ENCODE data around the gene GPR156.

Gene GPR156

GRCh38 chr3:120289636-120290035 lies 4.6 kb upstream of the GPR156 start:
- Histone ChIP-seq H3K79me2 (ENCODE audit: insufficient read depth, low read length) (no peaks in the 10 kb centered on the region), H3K27ac (ENCODE audit: low read depth, low read length) (no peak overlapping the region), H2AFZ (ENCODE audit: low read depth, low read length, severe bottlenecking) (no peak overlapping the region), H3K4me3 (ENCODE audit: insufficient read depth, low read length, poor library complexity, severe bottlenecking) (no peak overlapping the region), H4K20me1 (ENCODE audit: low read depth, low read length) (no peaks in the 10 kb centered on the region), H3K9me2 (replicated peaks; ENCODE audit: insufficient read depth, low read length) (no peaks in the 10 kb centered on the region), H3K9ac (ENCODE audit: low read length) (no peak overlapping the region), H3K4me2 (ENCODE audit: low read depth, low read length, poor library complexity, severe bottlenecking) (no peak overlapping the region), H3K9me3 (ENCODE audit: insufficient read depth, low read length) (no peaks in the 10 kb centered on the region), H3F3A (ENCODE audit: insufficient read depth) (no peaks in the 10 kb centered on the region), H3K36me3 (ENCODE audit: low read length) (no peaks in the 10 kb centered on the region), H3K27me3 (ENCODE audit: low read length) (no peaks in the 10 kb centered on the region)
- no peak for TF ChIP-seq EZH2phosphoT487 (conservative IDR thresholded peaks at IDR 0.05; ENCODE audit: low read length)
- TF ChIP-seq, protein P1, sequence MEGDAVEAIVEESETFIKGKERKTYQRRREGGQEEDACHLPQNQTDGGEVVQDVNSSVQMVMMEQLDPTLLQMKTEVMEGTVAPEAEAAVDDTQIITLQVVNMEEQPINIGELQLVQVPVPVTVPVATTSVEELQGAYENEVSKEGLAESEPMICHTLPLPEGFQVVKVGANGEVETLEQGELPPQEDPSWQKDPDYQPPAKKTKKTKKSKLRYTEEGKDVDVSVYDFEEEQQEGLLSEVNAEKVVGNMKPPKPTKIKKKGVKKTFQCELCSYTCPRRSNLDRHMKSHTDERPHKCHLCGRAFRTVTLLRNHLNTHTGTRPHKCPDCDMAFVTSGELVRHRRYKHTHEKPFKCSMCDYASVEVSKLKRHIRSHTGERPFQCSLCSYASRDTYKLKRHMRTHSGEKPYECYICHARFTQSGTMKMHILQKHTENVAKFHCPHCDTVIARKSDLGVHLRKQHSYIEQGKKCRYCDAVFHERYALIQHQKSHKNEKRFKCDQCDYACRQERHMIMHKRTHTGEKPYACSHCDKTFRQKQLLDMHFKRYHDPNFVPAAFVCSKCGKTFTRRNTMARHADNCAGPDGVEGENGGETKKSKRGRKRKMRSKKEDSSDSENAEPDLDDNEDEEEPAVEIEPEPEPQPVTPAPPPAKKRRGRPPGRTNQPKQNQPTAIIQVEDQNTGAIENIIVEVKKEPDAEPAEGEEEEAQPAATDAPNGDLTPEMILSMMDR (IDR thresholded peaks at IDR 0.05; ENCODE audit: insufficient read depth, low read length, poor library complexity, severe bottlenecking): no peak

- no peaks in the 10 kb centered on the region for H3K27me3 ChIP-seq (ENCODE audit: low read length)
- no peaks in the 10 kb centered on the region for H3K9me3 ChIP-seq (ENCODE audit: insufficient read depth, low read length)
- no peak overlapping the region for H3K9ac ChIP-seq (ENCODE audit: low read length)
- H3K36me3 ChIP-seq (ENCODE audit: low read length): no peaks in the 10 kb centered on the region
- H2AFZ ChIP-seq (ENCODE audit: low read depth, low read length, severe bottlenecking): no peak overlapping the region
- H3K4me3 ChIP-seq (ENCODE audit: insufficient read depth, low read length, poor library complexity, severe bottlenecking): no peak overlapping the region
- no peaks in the 10 kb centered on the region for H3K9me2 ChIP-seq (replicated peaks; ENCODE audit: insufficient read depth, low read length)
- no peaks in the 10 kb centered on the region for H3F3A ChIP-seq (ENCODE audit: insufficient read depth)
- no peaks in the 10 kb centered on the region for H3K79me2 ChIP-seq (ENCODE audit: insufficient read depth, low read length)
- H3K27ac ChIP-seq (ENCODE audit: low read depth, low read length): no peak overlapping the region
- H4K20me1 ChIP-seq (ENCODE audit: low read depth, low read length): no peaks in the 10 kb centered on the region
- TF ChIP-seq, protein P1 (IDR thresholded peaks at IDR 0.05; ENCODE audit: insufficient read depth, low read length, poor library complexity, severe bottlenecking): no peak
- TF ChIP-seq EZH2phosphoT487 (conservative IDR thresholded peaks at IDR 0.05; ENCODE audit: low read length): no peak
- no peak overlapping the region for H3K4me2 ChIP-seq (ENCODE audit: low read depth, low read length, poor library complexity, severe bottlenecking)
Measured at GRCh38 chr3:120286465-120286864, 1.4 kb upstream of the GPR156 start.

GRCh38 chr3:120285508-120285841 lies 453 bp upstream of the GPR156 start:
- H3K9ac ChIP-seq (ENCODE audit: low read length): no peak overlapping the region
- H3K9me2 ChIP-seq (replicated peaks; ENCODE audit: insufficient read depth, low read length): no peaks in the 10 kb centered on the region
- H3K4me3 ChIP-seq (ENCODE audit: insufficient read depth, low read length, poor library complexity, severe bottlenecking): no peak overlapping the region
- H3K79me2 ChIP-seq (ENCODE audit: insufficient read depth, low read length): no peaks in the 10 kb centered on the region
- TF ChIP-seq, protein P1 (IDR thresholded peaks at IDR 0.05; ENCODE audit: insufficient read depth, low read length, poor library complexity, severe bottlenecking): no peak
- TF ChIP-seq EZH2phosphoT487 (conservative IDR thresholded peaks at IDR 0.05; ENCODE audit: low read length): no peak
- H3K4me2 ChIP-seq (ENCODE audit: low read depth, low read length, poor library complexity, severe bottlenecking): no peak overlapping the region
- H2AFZ ChIP-seq (ENCODE audit: low read depth, low read length, severe bottlenecking): no peak overlapping the region
- H4K20me1 ChIP-seq (ENCODE audit: low read depth, low read length): no peaks in the 10 kb centered on the region
- no peaks in the 10 kb centered on the region for H3K36me3 ChIP-seq (ENCODE audit: low read length)
- H3F3A ChIP-seq (ENCODE audit: insufficient read depth): no peaks in the 10 kb centered on the region
- no peak overlapping the region for H3K27ac ChIP-seq (ENCODE audit: low read depth, low read length)
- H3K27me3 ChIP-seq (ENCODE audit: low read length): no peaks in the 10 kb centered on the region
- no peaks in the 10 kb centered on the region for H3K9me3 ChIP-seq (ENCODE audit: insufficient read depth, low read length)

- Histone ChIP-seq H3K79me2 (ENCODE audit: insufficient read depth, low read length) (no peaks in the 10 kb centered on the region), H3K4me2 (ENCODE audit: low read depth, low read length, poor library complexity, severe bottlenecking) (no peak overlapping the region), H3K9me2 (replicated peaks; ENCODE audit: insufficient read depth, low read length) (no peaks in the 10 kb centered on the region), H3K9me3 (ENCODE audit: insufficient read depth, low read length) (no peaks in the 10 kb centered on the region), H3K4me3 (ENCODE audit: insufficient read depth, low read length, poor library complexity, severe bottlenecking) (no peak overlapping the region), H2AFZ (ENCODE audit: low read depth, low read length, severe bottlenecking) (no peak overlapping the region), H3F3A (ENCODE audit: insufficient read depth) (no peaks in the 10 kb centered on the region), H3K9ac (ENCODE audit: low read length) (no peak overlapping the region), H3K36me3 (ENCODE audit: low read length) (no peaks in the 10 kb centered on the region), H3K27ac (ENCODE audit: low read depth, low read length) (no peak overlapping the region), H3K27me3 (ENCODE audit: low read length) (no peaks in the 10 kb centered on the region), H4K20me1 (ENCODE audit: low read depth, low read length) (no peaks in the 10 kb centered on the region)
- TF ChIP-seq EZH2phosphoT487 (conservative IDR thresholded peaks at IDR 0.05; ENCODE audit: low read length): no peak
- TF ChIP-seq, protein P1 (IDR thresholded peaks at IDR 0.05; ENCODE audit: insufficient read depth, low read length, poor library complexity, severe bottlenecking): no peak
Measured at GRCh38 chr3:120281261-120281660, 3.8 kb downstream of the GPR156 start.
